IPS-18a (cell line): ENCODE measurements around the gene VSTM2B.
"Not testable (repeated sequence)": the region's sequence is repeated elsewhere in the genome, so short reads cannot be mapped to it uniquely, and the experiment has no call there.

Experiments
- H3K27ac ChIP-seq: one replicate; pipeline ENCODE4 v1.5.1; 2013; ENCODE audit warnings: low read length
- H3K27me3 ChIP-seq: one replicate; pipeline ENCODE4 v1.6.1; 2013; ENCODE audit warnings: mild to moderate bottlenecking, low read length; ENCODE audit not compliant: control insufficient read depth, insufficient read depth
- H3K36me3 ChIP-seq: one replicate; pipeline ENCODE4 v1.6.1; 2013; ENCODE audit warnings: low read depth, low read length; ENCODE audit not compliant: control insufficient read depth
- H3K4me1 ChIP-seq: one replicate; pipeline ENCODE4 v1.6.1; 2013; ENCODE audit warnings: low read depth, low read length; ENCODE audit not compliant: control insufficient read depth
- H3K4me3 ChIP-seq: one replicate; pipeline ENCODE4 v1.5.1; 2013; ENCODE audit warnings: low read length
- H3K9ac ChIP-seq: one replicate; pipeline ENCODE4 v1.6.1; 2013; ENCODE audit warnings: mild to moderate bottlenecking, low read length, moderate library complexity
- H3K9me3 ChIP-seq: one replicate; pipeline ENCODE4 v1.6.1; 2013; ENCODE audit warnings: low read depth, low read length; ENCODE audit not compliant: control insufficient read depth

Gene VSTM2B

GRCh38 chr19:29485293-29485692 lies 40.5 kb upstream of the VSTM2B start:
- no peak overlapping the region for H3K9ac ChIP-seq
- H3K27ac ChIP-seq: no peak overlapping the region
- H3K4me1 ChIP-seq: no peaks in the 10 kb centered on the region
- H3K4me3 ChIP-seq: no peak overlapping the region
- H3K27me3 ChIP-seq: no peaks in the 10 kb centered on the region
- no peaks in the 10 kb centered on the region for H3K9me3 ChIP-seq
- H3K36me3 ChIP-seq: no peaks in the 10 kb centered on the region

DNA sequence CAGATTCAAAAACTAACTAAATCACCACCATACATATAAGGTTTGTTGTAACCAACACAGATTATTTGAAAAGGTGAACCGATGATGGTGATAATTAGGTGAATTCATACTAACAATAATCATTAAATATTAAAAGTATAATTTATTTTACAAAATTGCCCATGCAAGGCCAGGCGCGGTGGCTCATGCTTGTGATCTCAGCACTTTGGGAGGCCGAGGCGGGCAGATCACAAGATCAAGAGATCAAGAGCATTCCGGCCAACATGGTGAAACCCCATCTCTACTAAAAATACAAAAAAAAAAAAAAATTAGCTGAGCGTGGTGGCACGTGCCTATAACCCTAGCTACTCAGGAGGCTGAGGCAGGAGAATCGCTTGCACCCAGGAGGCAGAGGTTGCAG lies 38.8 kb upstream of the VSTM2B start:
- H3K27me3 ChIP-seq, H3K27ac ChIP-seq, H3K4me1 ChIP-seq, H3K9ac ChIP-seq, H3K4me3 ChIP-seq, H3K9me3 ChIP-seq, H3K36me3 ChIP-seq: not testable (repeated sequence)

- Histone ChIP-seq H3K4me3 (no peak overlapping the region), H3K9me3 (no peaks in the 10 kb centered on the region), H3K27me3 (peaks cover under 1% of the 10 kb centered on the region), H3K36me3 (no peaks in the 10 kb centered on the region), H3K9ac (no peak overlapping the region), H3K4me1 (peaks cover 6% of the 10 kb centered on the region), H3K27ac (no peak overlapping the region)
Measured at GRCh38 chr19:29487432-29487831, 38.4 kb upstream of the VSTM2B start.

- Histone ChIP-seq H3K27ac (no peak overlapping the region), H3K36me3 (no peaks in the 10 kb centered on the region), H3K27me3 (peaks cover 7% of the 10 kb centered on the region), H3K4me3 (no peak overlapping the region), H3K4me1 (peaks cover 15% of the 10 kb centered on the region), H3K9ac (no peak overlapping the region), H3K9me3 (no peaks in the 10 kb centered on the region)
Measured at GRCh38 chr19:29488316-29488715, 37.5 kb upstream of the VSTM2B start.

- no peak overlapping the region for H3K27ac ChIP-seq
- H3K27me3 ChIP-seq: peaks cover 11% of the 10 kb centered on the region
- H3K4me3 ChIP-seq: no peak overlapping the region
- no peaks in the 10 kb centered on the region for H3K9me3 ChIP-seq
- H3K4me1 ChIP-seq: peaks cover 17% of the 10 kb centered on the region
- no peak overlapping the region for H3K9ac ChIP-seq
- no peaks in the 10 kb centered on the region for H3K36me3 ChIP-seq
Measured at GRCh38 chr19:29489172-29489951, 36.4 kb upstream of the VSTM2B start.

DNA sequence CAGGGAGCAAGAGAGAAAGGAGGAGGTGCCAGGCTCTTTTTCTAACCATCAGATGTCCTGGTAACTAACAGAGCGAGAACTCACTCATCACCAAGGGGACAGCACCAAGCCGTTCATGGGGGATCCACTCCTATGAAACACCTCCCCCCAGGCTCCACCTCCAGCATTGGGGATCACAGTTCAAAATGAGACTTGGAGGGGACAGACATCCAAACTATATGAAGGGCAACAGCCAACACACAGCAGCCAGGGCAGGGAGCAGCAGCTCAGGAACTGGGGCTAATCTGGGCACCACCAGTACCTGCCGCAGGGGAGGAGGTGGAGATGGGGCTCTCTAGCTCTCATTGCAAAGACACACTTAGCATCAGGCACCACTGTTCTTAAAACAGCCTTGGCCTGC lies 34.3 kb upstream of the VSTM2B start:
- Histone ChIP-seq H3K9me3 (no peaks in the 10 kb centered on the region), H3K36me3 (no peaks in the 10 kb centered on the region), H3K9ac (no peak overlapping the region), H3K27ac (no peak overlapping the region), H3K27me3 (peaks cover 11% of the 10 kb centered on the region), H3K4me3 (no peak overlapping the region), H3K4me1 (peaks cover 17% of the 10 kb centered on the region)

- Histone ChIP-seq H3K9ac (peak overlapping the region; percentile 22), H3K27me3 (peaks cover 11% of the 10 kb centered on the region), H3K9me3 (no peaks in the 10 kb centered on the region), H3K36me3 (no peaks in the 10 kb centered on the region), H3K27ac (no peak overlapping the region), H3K4me3 (no peak overlapping the region), H3K4me1 (peaks cover 17% of the 10 kb centered on the region)
Measured at GRCh38 chr19:29491995-29492577, 33.7 kb upstream of the VSTM2B start.

DNA sequence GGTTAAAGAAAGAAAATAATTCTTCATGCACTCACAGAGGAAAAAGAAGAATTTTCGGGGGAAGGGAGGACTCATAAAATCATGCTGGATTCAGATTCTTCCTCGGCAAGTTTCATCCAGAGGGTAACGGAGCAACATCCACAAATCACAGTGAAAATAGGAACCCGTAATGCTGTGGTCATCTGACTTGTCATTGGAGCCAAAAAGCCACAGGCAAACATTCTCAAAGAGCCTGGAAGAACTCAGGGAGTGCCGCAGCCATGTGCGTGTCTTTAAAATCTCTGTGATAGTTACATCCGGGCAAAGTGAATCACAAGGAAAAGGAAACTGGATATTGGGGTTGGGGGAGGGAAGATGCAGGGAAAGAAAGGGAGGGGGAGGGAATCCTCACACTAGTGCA lies 33.0 kb upstream of the VSTM2B start:
- Histone ChIP-seq H3K36me3 (no peaks in the 10 kb centered on the region), H3K27me3 (peaks cover 11% of the 10 kb centered on the region), H3K27ac (no peak overlapping the region), H3K9me3 (no peaks in the 10 kb centered on the region), H3K4me3 (peak overlapping the region; percentile 27), H3K9ac (peak overlapping the region; percentile 22), H3K4me1 (peaks cover 17% of the 10 kb centered on the region)

DNA sequence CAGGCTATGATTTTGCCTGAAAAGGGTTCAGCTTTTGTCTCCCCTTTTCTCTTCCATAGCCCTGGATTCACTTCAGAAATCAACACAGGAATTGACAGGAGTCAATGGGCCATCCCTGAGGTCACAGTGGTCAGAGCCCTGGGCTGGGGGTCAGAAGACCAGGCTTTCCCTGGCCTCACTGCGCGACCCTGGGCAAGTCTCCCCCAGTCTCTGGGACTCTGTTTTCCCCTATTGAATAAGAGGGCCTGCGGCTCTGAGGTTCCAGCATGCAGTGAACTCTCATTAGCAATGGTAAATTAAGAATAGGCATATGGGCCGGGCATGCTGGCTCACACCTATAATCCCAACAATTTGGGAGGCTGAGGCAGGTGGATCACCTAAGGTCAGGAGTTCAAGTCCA lies 30.7 kb upstream of the VSTM2B start:
- no peaks in the 10 kb centered on the region for H3K36me3 ChIP-seq

DNA sequence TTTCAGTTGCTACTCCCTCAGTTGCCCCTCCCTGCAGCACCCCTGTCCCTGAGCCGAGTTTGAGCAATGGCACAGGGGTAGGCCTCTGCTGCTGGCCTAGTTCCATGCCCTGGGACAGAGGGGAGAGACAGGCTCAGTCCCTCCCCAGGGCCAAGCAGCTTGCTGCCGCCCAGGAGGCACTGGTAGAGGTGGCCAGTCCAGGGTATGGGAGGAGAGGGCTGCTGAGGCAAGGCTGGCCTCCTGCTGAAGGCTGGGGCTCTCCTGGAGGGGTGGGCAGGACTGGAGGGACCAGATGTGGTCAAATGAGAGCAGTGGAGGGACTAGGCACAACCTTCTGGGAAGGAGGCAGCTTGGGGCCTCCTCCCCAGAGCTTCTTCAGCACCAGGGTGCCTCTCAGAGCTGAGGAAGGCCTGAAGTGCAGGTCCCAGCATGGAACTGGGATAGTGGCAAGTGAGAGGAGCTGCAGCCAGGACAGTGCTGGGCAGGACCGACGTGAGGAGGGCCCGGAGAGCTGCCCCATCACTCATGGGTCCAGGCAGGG lies 29.8 kb upstream of the VSTM2B start:
- peaks cover 11% of the 10 kb centered on the region for H3K27me3 ChIP-seq
- no peak overlapping the region for H3K27ac ChIP-seq
- no peaks in the 10 kb centered on the region for H3K36me3 ChIP-seq
- H3K9me3 ChIP-seq: no peaks in the 10 kb centered on the region
- no peak overlapping the region for H3K9ac ChIP-seq
- H3K4me3 ChIP-seq: no peak overlapping the region
- peaks cover 17% of the 10 kb centered on the region for H3K4me1 ChIP-seq

More for the DNA sequence above, 30.7 kb upstream of the VSTM2B start:
- no peaks in the 10 kb centered on the region for H3K9me3 ChIP-seq
- peaks cover 11% of the 10 kb centered on the region for H3K27me3 ChIP-seq
- H3K4me3 ChIP-seq: no peak overlapping the region
- no peak overlapping the region for H3K27ac ChIP-seq
- H3K9ac ChIP-seq: no peak overlapping the region
- H3K4me1 ChIP-seq: peaks cover 17% of the 10 kb centered on the region

GRCh38 chr19:29497241-29497640 lies 28.6 kb upstream of the VSTM2B start:
- Histone ChIP-seq H3K9me3 (no peaks in the 10 kb centered on the region), H3K4me1 (peaks cover 13% of the 10 kb centered on the region), H3K27ac (no peak overlapping the region), H3K36me3 (no peaks in the 10 kb centered on the region), H3K27me3 (peaks cover 11% of the 10 kb centered on the region), H3K9ac (no peak overlapping the region), H3K4me3 (no peak overlapping the region)
